Myometrial cell (primary cell): ENCODE measurements around the gene VSIG10L. TPM values are rescaled to one million over a fixed set of nuclear protein-coding genes. Genes with fewer than 3 reads are reported as not detected.

Experiments
- total RNA-seq: library from RNA; depleted of rRNA; stranded (reverse); fragments of >200 nt; gene quantifications from 2 replicates; pipeline ENCODE4 v1.2.3, GENCODE V29; 2015

The VSIG10L gene
- total RNA-seq = 0.29 and 0.35 TPM in 2 replicates

DNA sequence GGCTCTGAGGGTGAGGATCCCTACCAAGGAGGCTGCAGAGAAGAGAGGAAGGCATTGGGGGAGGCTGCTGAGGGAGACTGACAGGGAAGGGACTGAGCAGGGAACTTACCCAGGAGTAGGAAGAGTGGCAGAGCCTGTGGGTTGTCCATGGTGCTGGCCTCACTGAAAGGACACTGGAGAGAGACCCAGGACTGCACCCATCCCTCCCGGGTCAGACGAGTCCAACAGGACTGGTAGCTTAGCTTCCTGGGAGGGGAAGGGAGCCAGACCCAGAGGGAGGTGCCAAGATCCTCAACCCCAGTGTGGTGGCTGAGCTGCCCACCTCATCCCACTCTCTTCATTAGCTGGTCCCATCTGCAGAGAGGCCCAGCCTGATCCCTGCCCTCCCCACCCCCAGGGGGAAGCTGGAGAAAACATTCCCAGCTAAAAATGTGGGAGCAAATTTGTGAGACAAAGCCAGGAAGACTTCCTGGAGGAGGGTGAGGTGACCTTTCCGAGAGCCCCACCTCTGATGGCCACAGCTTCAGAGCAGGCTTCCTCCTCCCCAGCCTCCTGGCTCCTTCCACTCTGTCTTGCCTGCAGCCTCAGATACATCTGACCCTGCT lies at the start of gene VSIG10L:
VSIG10L (minus strand) TSS at position 164 of the 605 bp plus-strand sequence; CDS start at position 149, 15 bp downstream.

DNA sequence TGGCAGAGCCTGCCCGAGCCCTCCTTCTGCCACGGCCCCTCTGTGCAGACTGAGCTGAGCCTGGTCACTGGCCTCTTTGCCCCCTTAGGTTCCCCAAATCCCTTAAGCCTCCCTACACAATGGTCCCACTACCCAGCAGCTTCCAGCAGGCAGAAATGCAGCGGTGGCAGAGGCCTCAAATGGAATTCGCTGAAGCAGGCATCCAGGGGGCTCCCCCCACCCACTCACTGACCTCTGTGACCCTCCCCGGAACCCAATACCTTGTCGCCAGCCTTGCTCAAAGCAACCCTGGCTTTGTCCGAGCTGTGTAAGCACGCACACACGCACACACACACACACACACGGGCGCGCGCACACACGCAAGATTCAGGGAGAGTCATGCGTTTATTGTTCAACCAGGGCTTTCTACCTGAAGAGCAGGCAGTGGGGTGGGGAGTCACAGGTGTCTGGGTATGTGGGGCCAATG lies 46.0 kb upstream of the VSIG10L start, which contains the start of gene LIM2:
LIM2 (minus strand) TSS at position 51 of the 466 bp plus-strand sequence. CDS start 531 bp downstream, outside the sequence.

DNA sequence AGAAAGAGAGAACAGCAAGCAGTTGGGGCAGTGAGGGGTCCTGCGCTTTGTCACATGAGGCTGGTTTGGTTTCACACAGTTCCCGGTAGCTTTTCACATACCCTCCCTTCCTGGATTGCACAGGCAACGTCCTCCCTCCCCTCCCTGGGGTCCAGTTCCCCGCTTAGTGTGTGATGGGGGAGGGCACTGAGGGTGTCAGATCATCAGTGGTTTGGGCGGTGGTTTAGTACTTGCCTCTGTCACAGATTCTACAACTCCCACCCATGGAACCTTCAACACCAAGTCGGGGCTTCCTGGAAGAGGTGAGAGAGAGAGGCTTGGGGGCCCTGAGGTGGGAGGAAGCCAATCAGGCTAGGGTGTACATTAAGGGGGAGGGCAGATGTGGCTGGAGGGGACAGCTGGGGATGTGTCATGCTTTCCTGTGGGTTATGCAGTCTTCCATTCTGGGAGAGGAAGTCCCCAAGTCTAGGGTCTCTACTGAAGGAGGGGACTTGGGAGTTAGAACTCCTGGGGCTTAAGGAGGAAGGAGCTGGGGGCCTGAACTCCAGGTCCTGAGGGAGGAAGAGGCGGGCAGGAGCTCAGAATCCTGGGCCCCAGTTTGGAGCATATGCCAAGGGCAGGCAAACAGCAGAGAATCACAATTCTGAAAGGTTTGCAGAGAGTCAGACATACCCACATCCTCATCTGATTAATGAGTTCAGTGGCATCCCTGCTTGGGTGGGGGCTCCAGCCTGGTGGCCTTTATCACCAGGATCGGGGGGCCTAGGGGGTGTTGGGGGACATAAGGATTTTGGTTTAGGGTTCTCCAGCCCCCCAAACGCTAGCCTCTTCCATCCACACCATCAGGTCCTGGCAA lies 30.9 kb upstream of the VSIG10L start, which contains the start of gene NKG7:
NKG7 (minus strand) TSS at position 6 of the 856 bp plus-strand sequence. CDS start 119 bp downstream, outside the sequence.

DNA sequence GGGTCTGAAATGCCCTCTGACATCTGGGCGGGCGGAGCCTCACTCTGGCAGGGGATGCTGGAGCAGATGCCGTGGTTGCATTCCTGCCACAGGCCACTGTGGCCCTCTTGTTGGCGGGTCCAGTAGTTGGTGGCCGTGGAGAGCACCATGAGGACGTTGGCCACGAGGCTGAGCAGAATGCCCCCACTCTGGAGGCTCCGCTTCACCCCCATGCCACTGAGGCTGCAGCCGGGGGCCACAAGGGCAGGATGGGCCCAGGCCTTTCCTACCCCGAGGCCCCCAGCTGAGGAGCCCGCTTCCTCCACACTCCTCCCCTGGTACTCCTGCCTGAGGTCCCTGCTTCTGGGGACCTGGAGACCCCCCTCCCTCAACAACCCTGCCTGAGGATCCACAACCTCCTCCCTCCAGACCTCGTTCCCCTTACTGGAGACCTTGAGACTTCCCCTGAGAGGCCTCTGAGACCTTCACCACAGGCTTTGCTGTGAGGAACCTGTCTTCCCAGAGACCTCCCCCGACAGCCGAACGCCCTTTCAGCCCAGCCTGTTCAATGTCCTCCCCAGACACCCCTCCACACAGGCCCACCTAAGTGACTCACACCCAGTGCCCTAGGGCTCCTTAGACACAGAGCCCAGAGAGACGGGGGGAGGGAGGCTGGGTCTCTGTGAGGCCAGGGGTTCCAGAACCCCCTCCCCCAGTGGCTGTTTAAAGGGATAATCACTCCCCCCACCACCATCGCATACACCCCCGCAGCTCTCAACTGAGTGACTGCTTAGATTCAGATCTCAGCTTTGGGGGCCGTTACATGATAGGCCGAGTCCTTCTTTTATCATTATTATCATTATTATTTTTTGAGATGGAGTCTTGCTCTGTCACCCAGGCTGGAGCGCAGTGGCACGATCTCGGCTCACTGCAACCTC lies 26.7 kb upstream of the VSIG10L start, which contains the start of gene CLDND2:
CLDND2 (minus strand) TSS at position 638 of the 917 bp plus-strand sequence; CDS start at position 212, 426 bp downstream.

DNA sequence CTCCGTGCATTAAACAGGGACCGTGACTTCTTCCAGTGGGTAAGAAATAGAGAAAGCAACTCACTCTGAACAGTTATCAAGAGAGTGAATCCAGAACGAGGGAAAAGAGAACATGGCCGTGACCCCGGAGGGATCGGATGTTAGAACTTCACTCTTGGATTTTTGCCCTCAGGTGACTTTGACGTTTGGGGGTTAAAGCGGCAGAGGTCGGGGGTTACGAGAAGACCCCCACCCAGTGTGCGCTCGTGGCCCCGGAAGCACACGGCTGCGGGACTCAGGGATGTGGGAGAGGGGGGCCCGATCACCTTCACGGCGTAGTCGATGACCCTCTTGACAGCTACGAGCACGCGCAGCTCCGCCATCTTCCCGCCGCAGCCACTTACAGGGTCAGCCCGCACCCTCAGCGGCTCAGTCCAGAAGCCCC lies 24.0 kb upstream of the VSIG10L start, which contains the start of gene ETFB:
ETFB (minus strand) TSS at position 424 of the 424 bp plus-strand sequence; CDS start at position 362, 62 bp downstream.

DNA sequence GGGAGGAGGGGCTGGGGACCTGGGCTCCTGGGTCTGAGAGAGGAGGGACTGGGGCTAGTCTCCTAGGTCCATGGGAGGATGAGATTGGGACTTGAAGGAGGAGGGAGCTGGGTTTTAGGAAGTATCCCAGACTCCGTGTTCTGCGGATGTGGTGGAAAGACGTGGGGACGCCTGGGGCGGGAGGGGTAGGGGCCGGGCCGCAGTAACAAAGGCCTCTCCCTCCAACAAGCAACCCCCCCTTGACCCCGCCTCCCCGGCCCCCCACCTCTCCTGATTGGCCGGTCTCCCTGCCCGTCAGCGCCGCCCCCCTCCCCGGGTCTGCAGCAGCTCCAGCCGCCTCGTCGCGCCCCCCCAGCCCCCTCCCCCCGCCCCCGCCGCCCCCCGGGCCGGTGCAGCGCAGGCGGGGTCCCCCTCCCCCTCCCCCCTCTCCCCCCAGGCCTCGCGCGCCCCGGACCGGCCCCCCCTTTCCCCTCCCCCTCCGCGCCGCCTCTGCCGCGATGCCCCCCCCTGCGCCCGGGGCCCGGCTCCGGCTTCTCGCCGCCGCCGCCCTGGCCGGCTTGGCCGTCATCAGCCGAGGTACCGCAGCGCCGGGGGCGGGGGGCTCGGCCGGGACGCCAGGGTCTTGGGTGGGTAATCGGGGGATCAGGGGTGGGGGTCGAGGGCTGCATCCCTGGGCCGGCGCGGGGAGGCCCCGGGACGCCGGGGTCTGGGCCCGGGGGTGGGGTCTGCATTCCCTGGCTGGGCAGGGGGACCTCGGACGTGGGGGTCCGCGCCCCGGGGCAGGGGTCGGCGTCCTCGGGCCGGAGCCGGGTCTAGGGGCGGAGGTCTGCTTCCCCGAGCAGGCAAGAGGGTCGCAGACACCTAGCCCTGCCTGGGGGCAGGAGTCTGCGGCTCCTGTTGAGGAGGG lies 30.3 kb downstream of the VSIG10L start, which contains the start of gene IGLON5:
IGLON5 (plus strand) TSS at position 294 of the 907 bp plus-strand sequence; CDS start at position 498, 204 bp downstream.

Other genes starting within 250 kb of the VSIG10L start
- 9.4 and 9.8 TPM in 2 replicates for gene CTU1, start 233.7 kb downstream of the VSIG10L start, total RNA-seq
- 1.1 TPM in 1 of 2 replicates, not detected in the other for gene SIGLEC9, start 217.2 kb downstream of the VSIG10L start, total RNA-seq
- gene SIGLEC7, start 199.8 kb downstream of the VSIG10L start, total RNA-seq = not detected in 2 replicates
- gene CD33, start 117.1 kb downstream of the VSIG10L start, total RNA-seq = not detected in 2 replicates
- gene SIGLECL1, start 91.1 kb downstream of the VSIG10L start, total RNA-seq = not detected in 2 replicates
- gene IGLON5, start 30.5 kb downstream of the VSIG10L start, total RNA-seq = not detected in 2 replicates
- gene ETFB, start 24.2 kb upstream of the VSIG10L start, total RNA-seq = 105 and 157 TPM in 2 replicates
- gene CLDND2, start 26.9 kb upstream of the VSIG10L start, total RNA-seq = not detected in 2 replicates
- not detected in 2 replicates for gene NKG7, start 30.5 kb upstream of the VSIG10L start, total RNA-seq
- gene LIM2, start 45.8 kb upstream of the VSIG10L start, total RNA-seq = not detected in 2 replicates
- not detected in 2 replicates for gene C19orf84, start 48.5 kb upstream of the VSIG10L start, total RNA-seq
- not detected in 2 replicates for gene SIGLEC10, start 75.5 kb upstream of the VSIG10L start, total RNA-seq
- not detected in 2 replicates for gene SIGLEC8, start 116.3 kb upstream of the VSIG10L start, total RNA-seq
- gene CEACAM18, start 136.4 kb upstream of the VSIG10L start, total RNA-seq = not detected in 2 replicates
- not detected in 2 replicates for gene SIGLEC12, start 159.7 kb upstream of the VSIG10L start, total RNA-seq
- gene SIGLEC6, start 189.5 kb upstream of the VSIG10L start, total RNA-seq = not detected in 2 replicates
- 1.2 and 5.0 TPM in 2 replicates for gene ZNF175, start 229.1 kb upstream of the VSIG10L start, total RNA-seq